Neuronal stem cell (in vitro differentiated cells): Measurements from ENCODE around the gene NRG3.

Source experiments
- DNase-seq: peaks from one replicate; pipeline ENCODE4 v3.0.0-alpha.2; 2013; ENCODE audit warnings: low spot score
- H2AFZ ChIP-seq: one replicate; pipeline ENCODE4 v1.6.1; 2013; ENCODE audit warnings: mild to moderate bottlenecking, low read length, inconsistent platforms
- H2AK5ac ChIP-seq: 2 replicates; pipeline ENCODE4 v1.6.1; 2013; ENCODE audit warnings: low read depth, mild to moderate bottlenecking, inconsistent platforms, low read length, moderate library complexity, mixed read lengths
- H2BK120ac ChIP-seq: 2 replicates; pipeline ENCODE4 v1.6.1; 2013; ENCODE audit warnings: low read depth, mild to moderate bottlenecking, inconsistent platforms, low read length, moderate library complexity, mixed read lengths
- H2BK12ac ChIP-seq: one replicate; pipeline ENCODE4 v1.6.1; 2013; ENCODE audit warnings: low read length, inconsistent platforms
- H2BK15ac ChIP-seq: 2 replicates; pipeline ENCODE4 v1.6.1; 2013; ENCODE audit warnings: mild to moderate bottlenecking, low read length, inconsistent platforms, mixed read lengths
- H2BK5ac ChIP-seq: one replicate; pipeline ENCODE4 v1.6.1; 2013; ENCODE audit warnings: inconsistent platforms, mild to moderate bottlenecking, low read length, moderate library complexity
- H3K14ac ChIP-seq: one replicate; pipeline ENCODE4 v1.6.1; 2013; ENCODE audit warnings: low read length, inconsistent platforms
- H3K18ac ChIP-seq: 2 replicates; pipeline ENCODE4 v1.6.1; 2013; ENCODE audit warnings: low read length, inconsistent platforms
- H3K23ac ChIP-seq: 2 replicates; pipeline ENCODE4 v1.6.1; 2013; ENCODE audit warnings: low read depth, mild to moderate bottlenecking, mixed read lengths, low read length, inconsistent platforms; ENCODE audit not compliant: poor library complexity
- H3K27ac ChIP-seq: replicated peaks from 3 replicates; pipeline ENCODE4 v1.5.1; 2013; ENCODE audit warnings: low read length, inconsistent platforms
- H3K27me3 ChIP-seq, 3 experiments: 2 replicates each; pipeline ENCODE4 v1.6.1; 2013; ENCODE audit warnings: low read length in 3 of 3, mild to moderate bottlenecking in 2 of 3, inconsistent platforms in 1 of 3, low read depth in 1 of 3, mixed read lengths in 1 of 3, moderate library complexity in 1 of 3; ENCODE audit not compliant: control insufficient read depth in 3 of 3, insufficient read depth in 3 of 3
- H3K36me3 ChIP-seq, 2 donors: replicated peaks in 1 of 2; 2 replicates each; pipeline ENCODE4 v1.6.1; 2013; ENCODE audit warnings: low read length in 2 of 2; ENCODE audit not compliant: control insufficient read depth in 2 of 2, insufficient read depth in 2 of 2
- H3K4ac ChIP-seq: 2 replicates; pipeline ENCODE4 v1.6.1; 2013; ENCODE audit warnings: inconsistent platforms, mild to moderate bottlenecking, low read length, moderate library complexity
- H3K4me1 ChIP-seq, 2 donors: 1 replicate in 1 of 2; 2 replicates in 1 of 2; pipeline ENCODE4 v1.6.1; 2013; ENCODE audit warnings: low read length in 2 of 2, low read depth in 1 of 2; ENCODE audit not compliant: control insufficient read depth in 2 of 2, insufficient read depth in 1 of 2
- H3K4me2 ChIP-seq: one replicate; pipeline ENCODE4 v1.6.1; 2013; ENCODE audit warnings: mild to moderate bottlenecking, low read length, inconsistent platforms; ENCODE audit not compliant: insufficient read depth, poor library complexity, severe bottlenecking
- H3K4me3 ChIP-seq, 2 donors: 2 replicates each; pipeline ENCODE4 v1.5.1; 2013; ENCODE audit warnings: low read length in 2 of 2, mild to moderate bottlenecking in 2 of 2, inconsistent platforms in 1 of 2, moderate library complexity in 1 of 2
- H3K79me1 ChIP-seq: one replicate; pipeline ENCODE4 v1.6.1; 2013; ENCODE audit warnings: low read depth, mild to moderate bottlenecking, inconsistent platforms, low read length, moderate library complexity
- H3K9ac ChIP-seq: one replicate; pipeline ENCODE4 v1.6.1; 2013; ENCODE audit warnings: mild to moderate bottlenecking, low read depth, low read length, inconsistent platforms; ENCODE audit not compliant: poor library complexity
- H3K9me3 ChIP-seq, 2 donors: replicated peaks in 1 of 2; 2 replicates each; pipeline versions ENCODE3 to v1.6.1; 2013; ENCODE audit warnings: low read length in 2 of 2, mild to moderate bottlenecking in 2 of 2, inconsistent platforms in 1 of 2, low read depth in 1 of 2, mixed read lengths in 1 of 2, moderate library complexity in 1 of 2; ENCODE audit not compliant: control insufficient read depth in 2 of 2, insufficient read depth in 1 of 2
- H4K8ac ChIP-seq: one replicate; pipeline ENCODE4 v1.6.1; 2013; ENCODE audit warnings: low read depth, mild to moderate bottlenecking, inconsistent platforms, low read length, moderate library complexity
- H4K91ac ChIP-seq: one replicate; pipeline ENCODE4 v1.6.1; 2013; ENCODE audit warnings: low read length, low read depth, mild to moderate bottlenecking, inconsistent platforms; ENCODE audit not compliant: poor library complexity
- WGBS, 2 donors: extraction: QIAGEN DNeasy Blood & Tissue Kit; methylation state at CpG; one replicate each; pipeline ENCODE4 v1.1.7; 2013; ENCODE audit warnings: missing lambda C conversion rate in 2 of 2, mixed read lengths in 1 of 2; ENCODE audit not compliant: insufficient read length in 2 of 2, insufficient replicate concordance in 1 of 2; ENCODE audit errors: extremely low coverage in 2 of 2; 5-methylcytosine and 5-hydroxymethylcytosine counted together

The NRG3 gene

DNA sequence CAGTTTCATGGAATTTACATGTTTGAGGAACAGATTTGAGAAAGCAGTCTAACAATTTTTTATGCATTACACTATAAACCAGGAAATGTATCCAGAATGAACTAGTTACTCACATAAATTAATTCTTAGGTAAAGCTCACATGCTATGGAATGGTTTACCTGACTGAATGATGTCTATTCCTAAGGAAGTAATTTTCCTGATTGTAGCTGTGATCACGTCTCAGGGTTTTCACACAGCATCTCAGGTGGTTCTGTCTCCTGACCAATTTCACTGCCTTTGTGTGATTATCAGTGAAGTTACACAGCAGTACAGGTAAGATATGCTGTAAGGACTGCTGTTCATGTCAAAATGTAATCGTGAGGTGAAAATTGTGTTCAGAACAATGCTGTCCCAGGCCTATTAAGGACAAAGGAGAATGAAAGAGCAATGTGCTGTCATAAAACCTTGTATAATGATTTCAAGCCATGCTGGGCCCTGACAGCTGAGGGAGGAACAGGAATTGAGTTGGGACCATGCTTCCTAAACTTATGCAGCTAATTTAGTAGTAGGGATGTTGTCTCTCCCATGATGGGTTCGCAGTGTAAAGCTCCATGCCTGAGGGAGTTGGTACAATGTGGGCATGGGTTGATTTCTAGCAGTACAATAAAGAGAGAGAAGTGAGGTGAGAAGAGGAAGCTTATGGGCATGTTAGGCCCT lies 631.8 kb downstream of the NRG3 start:
- Histone ChIP-seq H2BK5ac (no peak overlapping the region), H3K23ac (no peak overlapping the region), H2BK120ac (no peak overlapping the region), H2BK12ac (no peak overlapping the region), H2AFZ (peak overlapping the region; percentile 45), H3K4ac (no peak overlapping the region), H2AK5ac (no peak overlapping the region), H4K8ac (no peak overlapping the region), H3K9ac (no peak overlapping the region), H3K4me3 (no peak overlapping the region), H3K36me3 (no peaks in the 10 kb centered on the region), H4K91ac (no peak overlapping the region), H3K79me1 (no peaks in the 10 kb centered on the region), H3K27ac (no peak overlapping the region), H3K4me2 (no peak overlapping the region), H3K4me1 (no peaks in the 10 kb centered on the region), H2BK15ac (no peak overlapping the region), H3K14ac (no peak overlapping the region), H3K27me3 (no peaks in the 10 kb centered on the region), H3K9me3 (no peaks in the 10 kb centered on the region), H3K18ac (no peak overlapping the region)
- no CpG with 5 or more reads among the region's 3 CpGs for WGBS, 2 donors
- no peak for DNase-seq

DNA sequence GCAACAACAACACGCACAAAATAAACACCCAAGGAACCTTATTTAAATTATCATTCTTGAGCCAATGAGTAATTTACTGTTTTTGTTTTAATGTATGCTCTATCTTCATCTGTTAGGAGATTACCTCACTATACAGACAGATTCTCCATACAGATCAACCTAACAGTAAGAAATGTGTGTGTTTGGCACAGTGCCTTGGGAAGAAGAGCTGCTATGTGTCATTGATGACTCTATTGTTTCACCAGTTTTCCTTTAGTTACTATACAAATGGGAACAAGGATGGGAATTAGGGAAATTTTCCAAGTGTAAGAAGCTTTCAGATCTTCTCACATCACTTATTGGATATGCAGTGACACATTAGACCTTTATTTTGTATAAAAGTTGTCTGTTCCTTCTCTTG lies 640.3 kb downstream of the NRG3 start:
- no peak overlapping the region for H3K14ac ChIP-seq
- H2AFZ ChIP-seq: no peak overlapping the region
- no peaks in the 10 kb centered on the region for H3K27me3 ChIP-seq
- H3K23ac ChIP-seq: no peak overlapping the region
- H3K4ac ChIP-seq: no peak overlapping the region
- H3K4me3 ChIP-seq: no peak overlapping the region
- no peak overlapping the region for H3K27ac ChIP-seq
- no peaks in the 10 kb centered on the region for H3K79me1 ChIP-seq
- no peak overlapping the region for H3K18ac ChIP-seq
- H3K9me3 ChIP-seq: no peaks in the 10 kb centered on the region
- H3K4me1 ChIP-seq: peaks cover 0 to 7% of the 10 kb centered on the region in 2 donors
- H2BK120ac ChIP-seq: no peak overlapping the region
- H4K91ac ChIP-seq: no peak overlapping the region
- H2BK12ac ChIP-seq: no peak overlapping the region
- no peak overlapping the region for H3K9ac ChIP-seq
- DNase-seq: no peak
- no peak overlapping the region for H2BK15ac ChIP-seq
- H3K4me2 ChIP-seq: no peak overlapping the region
- WGBS, 2 donors: no CpG with 5 or more reads among the region's 1 CpG
- H4K8ac ChIP-seq: no peak overlapping the region
- H2BK5ac ChIP-seq: no peak overlapping the region
- H2AK5ac ChIP-seq: no peak overlapping the region
- H3K36me3 ChIP-seq: no peaks in the 10 kb centered on the region

DNA sequence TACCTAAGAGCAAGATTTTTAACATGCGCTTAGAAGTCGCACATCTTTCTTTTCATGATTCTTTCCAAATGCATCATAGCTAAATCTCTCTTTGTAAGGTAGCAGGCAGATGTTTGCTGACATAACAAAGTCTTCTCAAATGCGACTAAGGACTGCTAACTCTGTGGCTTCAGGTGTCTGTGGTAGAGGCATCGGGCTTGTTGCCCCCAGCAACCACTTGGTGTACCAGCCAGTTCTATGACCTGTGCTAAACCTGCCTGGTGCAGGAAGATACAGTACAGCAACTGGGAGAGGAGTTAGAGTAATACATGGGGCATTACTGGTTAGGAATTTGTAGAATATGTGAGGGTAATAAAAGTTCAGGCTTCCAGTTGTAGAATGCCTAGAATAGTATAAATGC lies 654.1 kb downstream of the NRG3 start:
- H3K27ac ChIP-seq: no peak overlapping the region
- no peak overlapping the region for H3K23ac ChIP-seq
- no peak overlapping the region for H2AK5ac ChIP-seq
- H3K4me3 ChIP-seq: no peak overlapping the region
- no peak overlapping the region for H3K9ac ChIP-seq
- no peaks in the 10 kb centered on the region for H3K36me3 ChIP-seq
- no peak overlapping the region for H2AFZ ChIP-seq
- H3K79me1 ChIP-seq: no peaks in the 10 kb centered on the region
- DNase-seq: no peak
- no peak overlapping the region for H3K4ac ChIP-seq
- no peaks in the 10 kb centered on the region for H3K27me3 ChIP-seq
- no CpG with 5 or more reads among the region's 4 CpGs for WGBS, 2 donors
- no peak overlapping the region for H2BK5ac ChIP-seq
- H2BK15ac ChIP-seq: no peak overlapping the region
- no peak overlapping the region for H3K18ac ChIP-seq
- H2BK12ac ChIP-seq: no peak overlapping the region
- H3K9me3 ChIP-seq: no peaks in the 10 kb centered on the region
- H4K91ac ChIP-seq: no peak overlapping the region
- H2BK120ac ChIP-seq: no peak overlapping the region
- peaks cover 0 to 12% of the 10 kb centered on the region in 2 donors for H3K4me1 ChIP-seq
- no peak overlapping the region for H3K14ac ChIP-seq
- H3K4me2 ChIP-seq: no peak overlapping the region
- H4K8ac ChIP-seq: no peak overlapping the region

DNA sequence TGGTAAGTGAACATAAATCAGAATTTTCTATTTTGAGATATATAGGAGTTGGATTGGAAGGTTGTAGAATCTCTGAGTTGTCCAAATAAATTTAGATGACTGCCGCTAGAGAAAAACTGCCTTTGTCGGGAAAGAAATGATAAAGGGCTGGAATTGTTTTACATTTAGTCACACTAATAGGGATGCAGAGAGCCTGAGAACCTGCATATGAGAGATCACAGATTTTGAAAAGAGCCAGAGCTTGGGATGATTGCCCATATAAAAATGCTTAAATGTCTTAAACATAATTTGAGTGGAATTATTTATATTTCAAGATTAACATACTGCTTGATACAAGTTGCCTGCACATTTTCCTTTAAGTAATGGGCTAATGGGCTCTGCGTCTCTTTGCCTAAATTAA lies 660.5 kb downstream of the NRG3 start:
- Histone ChIP-seq H4K91ac (no peak overlapping the region), H2AK5ac (no peak overlapping the region), H2BK12ac (no peak overlapping the region), H3K27me3 (no peaks in the 10 kb centered on the region), H3K18ac (no peak overlapping the region), H3K79me1 (no peaks in the 10 kb centered on the region), H3K9me3 (no peaks in the 10 kb centered on the region), H3K9ac (no peak overlapping the region), H3K4me1 (no peaks in the 10 kb centered on the region), H2BK120ac (no peak overlapping the region), H3K4ac (no peak overlapping the region), H3K23ac (no peak overlapping the region), H3K4me2 (no peak overlapping the region), H4K8ac (no peak overlapping the region), H2BK15ac (no peak overlapping the region), H3K27ac (no peak overlapping the region), H3K4me3 (no peak overlapping the region), H2BK5ac (no peak overlapping the region), H2AFZ (no peak overlapping the region), H3K36me3 (no peaks in the 10 kb centered on the region), H3K14ac (no peak overlapping the region)
- no CpG with 5 or more reads among the region's 3 CpGs for WGBS, 2 donors
- no peak for DNase-seq
